Measurements from ENCODE around the gene LOXHD1. TPM values are rescaled to one million over a fixed set of nuclear protein-coding genes. Genes with fewer than 3 reads are reported as not detected.

The LOXHD1 gene
- total RNA-seq, 1 experiment from 2014 or later, result not detected

GRCh38 chr18:46482831-46483230, 174.2 kb downstream of the LOXHD1 start:
- no peaks in the 10 kb centered on the region for H4K20me1 ChIP-seq (ENCODE audit: insufficient read depth)
- TF ChIP-seq EZH2 (IDR thresholded peaks at IDR 0.05; ENCODE audit: low read depth) (no peak), CTCF (conservative IDR thresholded peaks at IDR 0.05) (no peak)
- no peak overlapping the region for H3K27ac ChIP-seq
- ChIA-PET POLR2A (ENCODE audit: unreplicated experiment) (no interaction called here), CTCF (no interaction called here)
- H2AFZ ChIP-seq, result no peak overlapping the region
- no peak overlapping the region for H3K4me3 ChIP-seq
- no peak for DNase-seq
- BruUV-seq (replicated peaks), result no TSS peak
- H3K9me3 ChIP-seq (ENCODE audit: insufficient read depth, low read depth), result no peaks in the 10 kb centered on the region; the same call in 1 of the 2 replicates
- intact Hi-C loops (cut with micrococcal nuclease; ENCODE audit: unreplicated experiment), result no loop called here
- peaks cover 20% of the 10 kb centered on the region for H3K4me1 ChIP-seq (replicated peaks; ENCODE audit: insufficient read depth)
- no peaks in the 10 kb centered on the region for H3K79me2 ChIP-seq (ENCODE audit: low read depth)
- H3K36me3 ChIP-seq (ENCODE audit: low read depth), result no peaks in the 10 kb centered on the region
- 0 out of 2 replicates have a peak, but pooled peaks cover 2% of the 10 kb centered on the region for H3F3A ChIP-seq (ENCODE audit: insufficient read depth, low read depth)
- no peaks in the 10 kb centered on the region for H3K9me2 ChIP-seq (ENCODE audit: insufficient read depth)
- H3K4me2 ChIP-seq, result no peak overlapping the region
- no peaks in the 10 kb centered on the region for H3K27me3 ChIP-seq (ENCODE audit: insufficient read depth, low read depth)

- TF ChIP-seq EZH2 (IDR thresholded peaks at IDR 0.05; ENCODE audit: low read depth), result no peak
- TF ChIP-seq CTCF (conservative IDR thresholded peaks at IDR 0.05), result no peak
- H3K79me2 ChIP-seq (ENCODE audit: low read depth), result no peaks in the 10 kb centered on the region
- intact Hi-C loops (cut with micrococcal nuclease; ENCODE audit: unreplicated experiment), result loop anchor here (2.0 kb wide), 1 partner anchor 201 kb away; no protein-coding TSS in a partner anchor
- H3K4me1 ChIP-seq (replicated peaks; ENCODE audit: insufficient read depth), result peaks cover 20% of the 10 kb centered on the region
- H3K36me3 ChIP-seq (ENCODE audit: low read depth), result no peaks in the 10 kb centered on the region
- H3K9me2 ChIP-seq (ENCODE audit: insufficient read depth), result no peaks in the 10 kb centered on the region
- no peak for DNase-seq
- no peak overlapping the region for H3K27ac ChIP-seq
- BruUV-seq (replicated peaks), result no TSS peak
- H3F3A ChIP-seq (ENCODE audit: insufficient read depth, low read depth), result 0 out of 2 replicates have a peak, but pooled peaks cover 2% of the 10 kb centered on the region
- H4K20me1 ChIP-seq (ENCODE audit: insufficient read depth), result no peaks in the 10 kb centered on the region
- ChIA-PET CTCF (interaction anchor here (1.1 kb wide), 1 partner anchor 14 kb away, joined by 7 read pairs; no protein-coding TSS in a partner anchor), POLR2A (ENCODE audit: unreplicated experiment) (no interaction called here)
- no peaks in the 10 kb centered on the region; the same call in 1 of the 2 replicates for H3K9me3 ChIP-seq (ENCODE audit: insufficient read depth, low read depth)
- H2AFZ ChIP-seq, result no peak overlapping the region
- no peak overlapping the region for H3K4me2 ChIP-seq
- H3K4me3 ChIP-seq, result no peak overlapping the region
- H3K27me3 ChIP-seq (ENCODE audit: insufficient read depth, low read depth), result no peaks in the 10 kb centered on the region
These were observed 175.2 kb downstream of the LOXHD1 start for GRCh38 chr18:46481847-46482245.

DNA sequence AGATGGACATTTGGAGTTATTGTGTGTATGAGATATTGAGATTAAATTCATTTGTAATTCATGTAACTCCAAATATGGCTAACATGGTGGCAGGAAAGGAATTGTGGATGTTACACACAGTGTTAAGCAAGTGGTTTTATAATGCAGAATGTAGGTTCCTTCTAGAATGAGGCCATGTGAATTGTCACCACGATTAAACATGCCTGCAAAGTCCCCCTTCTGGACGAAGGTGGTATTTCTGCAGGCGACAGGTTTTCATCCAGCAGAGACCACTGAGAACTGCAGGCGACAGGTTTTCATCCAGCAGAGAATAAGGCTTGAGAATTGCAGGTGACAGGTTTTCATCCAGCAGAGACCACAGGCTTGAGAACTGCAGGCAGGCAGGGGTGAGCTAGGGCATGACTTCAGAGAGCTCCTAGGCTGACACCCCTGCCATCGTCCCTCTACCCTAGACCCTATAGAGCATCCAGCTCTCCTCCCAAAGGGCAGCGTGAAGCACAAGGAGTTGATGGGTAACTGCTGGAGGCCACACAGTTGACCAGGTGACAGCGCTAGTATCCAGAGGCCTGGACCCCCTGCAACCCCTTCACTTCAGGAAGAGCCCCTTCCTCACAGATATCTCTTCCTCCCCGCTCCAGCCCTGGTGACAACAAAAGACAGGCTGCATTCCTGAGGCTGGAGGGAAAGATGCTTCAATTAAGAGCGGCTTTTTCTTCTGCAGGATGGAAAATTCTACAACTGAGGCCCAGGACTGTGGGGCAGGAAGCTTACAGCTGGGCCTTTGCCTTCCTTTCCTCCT, 175.8 kb downstream of the LOXHD1 start:
- Histone ChIP-seq H3K9me2 (ENCODE audit: insufficient read depth) (no peaks in the 10 kb centered on the region), H4K20me1 (ENCODE audit: insufficient read depth) (no peaks in the 10 kb centered on the region), H3K27me3 (ENCODE audit: insufficient read depth, low read depth) (no peaks in the 10 kb centered on the region), H2AFZ (no peak overlapping the region), H3K36me3 (ENCODE audit: low read depth) (no peaks in the 10 kb centered on the region), H3K4me1 (replicated peaks; ENCODE audit: insufficient read depth) (peaks cover 19% of the 10 kb centered on the region), H3F3A (ENCODE audit: insufficient read depth, low read depth) (0 out of 2 replicates have a peak, but pooled peaks cover 2% of the 10 kb centered on the region), H3K27ac (no peak overlapping the region), H3K79me2 (ENCODE audit: low read depth) (no peaks in the 10 kb centered on the region), H3K9me3 (ENCODE audit: insufficient read depth, low read depth) (no peaks in the 10 kb centered on the region; the same call in 1 of the 2 replicates), H3K4me3 (no peak overlapping the region), H3K4me2 (no peak overlapping the region)
- intact Hi-C loops (cut with micrococcal nuclease; ENCODE audit: unreplicated experiment), result loop anchor here (2.0 kb wide), 1 partner anchor 200 kb away; no protein-coding TSS in a partner anchor
- POLR2A ChIA-PET (ENCODE audit: unreplicated experiment), result interaction anchor here (0.6 kb wide), 1 partner anchor 29 kb away, joined by 3 read pairs; no protein-coding TSS in a partner anchor
- CTCF ChIA-PET, result interaction anchor here (1.1 kb wide), 1 partner anchor 13 kb away, joined by 7 read pairs; no protein-coding TSS in a partner anchor
- DNase-seq, result peak in 1 of 2 experiments; percentile 33
- BruUV-seq (replicated peaks), result no TSS peak
- TF ChIP-seq EZH2 (IDR thresholded peaks at IDR 0.05; ENCODE audit: low read depth), result no peak
- peak; percentile 84 for TF ChIP-seq CTCF (conservative IDR thresholded peaks at IDR 0.05)
